K562 (cell line): ENCODE results near the gene THEM5. TPM values are rescaled to one million over a fixed set of nuclear protein-coding genes. Genes with fewer than 3 reads are reported as not detected.

Experiments used
- ATAC-seq: fragments of 200-7000 bp; cut with Tn5 transposase; 3 replicates; pipeline ENCODE4 v1.9.1; 2020; ENCODE audit warnings: moderate library complexity
- BruUV-seq: library from RNA; stranded (reverse); fragments of 400-500 nt; replicated peaks from 2 replicates; lab custom pipeline; 2021; lab: Mats Ljungman, UMichigan
- CTCF ChIA-PET: fragments of 300-600 bp; formaldehyde crosslinking; extraction: SDS; loops from one replicate; lab custom pipeline; 2021; ENCODE audit warnings: low intra/inter-chr PET ratio; lab: Yijun Ruan, JAX
- POLR2A ChIA-PET: fragments of 300-600, 350-650 bp; sonication (Branson Sonifier 250); formaldehyde crosslinking; extraction: SDS; loops from one replicate; lab custom pipeline; 2021; ENCODE audit warnings: antibody characterized with exemption, inconsistent platforms; lab: Yijun Ruan, JAX
- DNase-seq, 4 experiments: peaks; one replicate each; pipeline versions ENCODE4 v3.0.0 to v3.0.0-alpha.2; 2011 to 2018; ENCODE audit warnings: low spot score in 3 of 4, mixed read lengths in 3 of 4; ENCODE audit errors: extremely low read depth in 1 of 4
- FAIRE-seq: peaks from 2 replicates; lab custom pipeline; 2011; peaks lifted over from hg19 to GRCh38; lab: Jason Lieb, UNC
- H2AFZ ChIP-seq: 2 replicates; pipeline ENCODE4 v1.6.0; 2011; ENCODE audit warnings: low read depth, low read length, control low read depth, inconsistent platforms
- H3K27ac ChIP-seq: fragments of 200-600 bp; 3 replicates; pipeline ENCODE4 v1.8.0; 2011; ENCODE audit warnings: low read depth, mild to moderate bottlenecking, control low read depth, inconsistent platforms, low read length, moderate library complexity, mixed read lengths; ENCODE audit errors: extremely low read depth
- H3K27me3 ChIP-seq, 2 experiments: fragments of 300-600 bp in 1 of 2; 2 replicates in 1 of 2; 3 replicates in 1 of 2; pipeline versions ENCODE4 v1.6.0 to v1.8.0; 2011; ENCODE audit warnings: inconsistent platforms in 2 of 2, low read length in 2 of 2, mild to moderate bottlenecking in 1 of 2, mixed read lengths in 1 of 2, moderate library complexity in 1 of 2; ENCODE audit not compliant: control insufficient read depth in 2 of 2, insufficient read depth in 2 of 2
- H3K36me3 ChIP-seq: fragments of 300-600 bp; 3 replicates; pipeline ENCODE4 v1.8.0; 2011; ENCODE audit warnings: mild to moderate bottlenecking, low read length, inconsistent platforms; ENCODE audit not compliant: control insufficient read depth, insufficient read depth
- H3K4me1 ChIP-seq, 2 experiments: fragments of 200-600 bp in 1 of 2; replicated peaks in 1 of 2; 2 replicates in 1 of 2; 3 replicates in 1 of 2; pipeline versions ENCODE4 v1.5.1 to v1.8.0; 2011; ENCODE audit warnings: inconsistent platforms in 2 of 2, low read length in 2 of 2, mild to moderate bottlenecking in 1 of 2, mixed read lengths in 1 of 2, moderate library complexity in 1 of 2; ENCODE audit not compliant: control insufficient read depth in 2 of 2, insufficient read depth in 2 of 2
- H3K4me2 ChIP-seq: 2 replicates; pipeline ENCODE4 v1.6.1; 2011; ENCODE audit warnings: low read length, control low read depth, inconsistent platforms, mixed read lengths; ENCODE audit not compliant: insufficient read depth
- H3K4me3 ChIP-seq: fragments of 200-600 bp; sonication (generic), shearing (Covaris generic); 2 replicates; pipeline ENCODE4 v1.5.1; 2016; ENCODE audit warnings: control low read depth, inconsistent platforms
- H3K79me2 ChIP-seq: fragments of 200-600 bp; 3 replicates; pipeline ENCODE4 v1.8.0; 2011; ENCODE audit warnings: low read length, inconsistent platforms; ENCODE audit not compliant: control insufficient read depth, insufficient read depth
- H3K9ac ChIP-seq, 2 experiments: 2 replicates each; pipeline versions ENCODE4 v1.6.0 to v1.6.1; 2011; ENCODE audit warnings: low read depth in 2 of 2, low read length in 2 of 2, control low read depth in 1 of 2, inconsistent platforms in 1 of 2, mild to moderate bottlenecking in 1 of 2, mixed read lengths in 1 of 2; ENCODE audit not compliant: insufficient read depth in 1 of 2
- H3K9me1 ChIP-seq: one replicate; pipeline ENCODE4 v1.6.0; 2011; ENCODE audit warnings: inconsistent platforms, mild to moderate bottlenecking, low read length, moderate library complexity; ENCODE audit not compliant: control insufficient read depth, insufficient read depth
- H3K9me3 ChIP-seq: replicated peaks from 2 replicates; pipeline ENCODE4 v1.5.1; 2011; ENCODE audit warnings: low read depth, low read length, inconsistent platforms; ENCODE audit not compliant: control insufficient read depth, insufficient read depth
- H4K20me1 ChIP-seq: replicated peaks from 2 replicates; pipeline ENCODE4 v1.6.1; 2011; ENCODE audit warnings: low read length, inconsistent platforms, mixed read lengths; ENCODE audit not compliant: control insufficient read depth, insufficient read depth
- CC2D1A ChIP-seq: fragments of 450-650 bp; IDR thresholded peaks from 2 replicates; pipeline ENCODE4 v1.6.1; 2017; ENCODE audit warnings: mild to moderate bottlenecking
- CCAR2 ChIP-seq: fragments of 200-400 bp; formaldehyde crosslinking; IDR thresholded peaks from 2 replicates; pipeline ENCODE4 v1.6.1; 2017; ENCODE audit warnings: mild to moderate bottlenecking, low read depth, low read length
- CHD2 ChIP-seq: IDR thresholded peaks from 2 replicates; pipeline ENCODE4 v1.6.1; 2011; ENCODE audit warnings: low read depth, low read length
- COPS2 ChIP-seq: fragments of 450-650 bp; conservative IDR thresholded peaks from 2 replicates; pipeline ENCODE4 v1.6.1; 2016; ENCODE audit warnings: mild to moderate bottlenecking, moderate library complexity
- ELF2 ChIP-seq: fragments of 250-450 bp; sonication (Bioruptor Pico); IDR thresholded peaks from 2 replicates; pipeline ENCODE4 v1.5.0; 2021; ENCODE audit warnings: mild to moderate bottlenecking
- GTF2E2 ChIP-seq: fragments of 200-800 bp; sonication (Bioruptor generic); IDR thresholded peaks from 2 replicates; pipeline ENCODE4 v1.6.1; 2016; ENCODE audit warnings: missing genetic modification characterization, missing compliant biosample characterization
- KDM4B ChIP-seq, 2 experiments: fragments of 450-650 bp in 1 of 2; sonication (generic) in 1 of 2; IDR thresholded peaks; 2 replicates each; pipeline ENCODE4 v1.6.1; 2016 to 2017; ENCODE audit warnings: borderline replicate concordance in 2 of 2, antibody characterized with exemption in 1 of 2, low read depth in 1 of 2, mild to moderate bottlenecking in 1 of 2
- MCM3 ChIP-seq: fragments of 450-650 bp; IDR thresholded peaks from 2 replicates; pipeline ENCODE4 v1.6.1; 2016
- MYC ChIP-seq, 2 experiments: fragments of 250-450 bp in 1 of 2; sonication (Bioruptor Pico) in 1 of 2; IDR thresholded peaks; 2 replicates each; pipeline versions ENCODE4 v1.5.1 to v1.6.1; 2012 to 2021; ENCODE audit warnings: low read depth in 2 of 2, borderline replicate concordance in 1 of 2, improper control_type of control experiment in 1 of 2, low read length in 1 of 2, mild to moderate bottlenecking in 1 of 2, moderate library complexity in 1 of 2
- RBFOX2 ChIP-seq: fragments of 200-400 bp; formaldehyde crosslinking; IDR thresholded peaks from 2 replicates; pipeline ENCODE4 v1.6.1; 2017; ENCODE audit warnings: low read depth, mild to moderate bottlenecking, low read length, moderate library complexity
- SRSF3 ChIP-seq: fragments of 200-400 bp; formaldehyde crosslinking; IDR thresholded peaks from 2 replicates; pipeline ENCODE4 v1.6.1; 2016; ENCODE audit warnings: mild to moderate bottlenecking, low read length, moderate library complexity; ENCODE audit not compliant: insufficient read depth
- TGIF2 ChIP-seq: sonication (generic); formaldehyde crosslinking; IDR thresholded peaks from 2 replicates; pipeline ENCODE4 v1.8.1; 2022; ENCODE audit warnings: mild to moderate bottlenecking, missing genetic modification reagents, moderate library complexity
- ZNF354B ChIP-seq: fragments of 250-450 bp; sonication (Bioruptor Pico); IDR thresholded peaks from 2 replicates; pipeline ENCODE4 v1.4.0; 2020
- ZNF696 ChIP-seq: fragments of 250-450 bp; sonication (Bioruptor Pico); conservative IDR thresholded peaks from 2 replicates; pipeline ENCODE4 v1.4.0; 2020; ENCODE audit warnings: mild to moderate bottlenecking, moderate library complexity
- WGBS: fragments of 100-300 bp; shearing (Covaris generic); methylation state at CpG from one replicate; pipeline ENCODE4 v1.1.6; 2016; ENCODE audit warnings: low coverage, mixed read lengths; ENCODE audit not compliant: insufficient coverage; ENCODE audit errors: missing lambda C conversion rate; 5-methylcytosine and 5-hydroxymethylcytosine counted together
- in situ Hi-C: fragments of 300-500 bp; cut with MboI; formaldehyde crosslinking; loops from 4 replicates; pipeline ENCODE4 v1.15.0; 2018; ENCODE audit warnings: inconsistent platforms, mixed read lengths
- intact Hi-C: fragments of 100-400 bp; cut with micrococcal nuclease; formaldehyde crosslinking; loops from 2 replicates; pipeline ENCODE4 v1.14.2; 2022
- polyA plus RNA-seq, 8 experiments: library from polyadenylated mRNA; depleted of rRNA in 4 of 8; stranded (reverse) in 5 of 8; unstranded in 3 of 8; fragments of >200 nt; fragmentation: Nextera tagmentation in 2 of 8; fragmentation: Illumina TruSeq in 1 of 8; extraction: Ambion mirVana in 2 of 8; extraction: Trizol in 1 of 8; gene quantifications; 2 replicates each; pipeline versions ENCODE4 v1.2.1 to v1.2.3, GENCODE V29; 2011 to 2014; ENCODE audit warnings: inconsistent platforms in 1 of 8, missing spikeins in 1 of 8
- total RNA-seq, 7 experiments: library from RNA; depleted of rRNA in 6 of 7; stranded (reverse); fragments of >200 nt in 6 of 7; fragmentation: Illumina TruSeq in 2 of 7; extraction: Trizol in 2 of 7; gene quantifications; 2 replicates each; pipeline versions ENCODE4 v1.2.1 to v1.2.3, GENCODE V29; 2011 to 2021; ENCODE audit warnings: low replicate concordance in 1 of 7
- TF ChIP-seq, protein P1 (sequence below): fragments of 200-800 bp; sonication (Bioruptor generic); IDR thresholded peaks from 2 replicates; pipeline ENCODE4 v1.6.1; 2017; ENCODE audit warnings: missing genetic modification characterization, missing compliant biosample characterization
- TF ChIP-seq, protein P2 (sequence below): fragments of 450-650 bp; formaldehyde crosslinking; IDR thresholded peaks from 2 replicates; pipeline ENCODE4 v1.4.0; 2020; ENCODE audit warnings: mild to moderate bottlenecking, moderate library complexity
- TF ChIP-seq, protein P3 (sequence below): IDR thresholded peaks from 2 replicates; pipeline ENCODE4 v1.6.1; 2012; ENCODE audit warnings: low read depth, low read length, improper control_type of control experiment, borderline replicate concordance
- TF ChIP-seq, protein P4 (sequence below): sonication (generic); formaldehyde crosslinking; IDR thresholded peaks from 2 replicates; pipeline ENCODE4 v1.9.0; 2022; ENCODE audit warnings: mild to moderate bottlenecking, missing genetic modification reagents

THEM5 gene
- total and polyA plus RNA-seq, 9 of the 15 experiments (the other 6 are each of a cell fraction or from before 2014, with no cell fraction given), result not detected

DNA sequence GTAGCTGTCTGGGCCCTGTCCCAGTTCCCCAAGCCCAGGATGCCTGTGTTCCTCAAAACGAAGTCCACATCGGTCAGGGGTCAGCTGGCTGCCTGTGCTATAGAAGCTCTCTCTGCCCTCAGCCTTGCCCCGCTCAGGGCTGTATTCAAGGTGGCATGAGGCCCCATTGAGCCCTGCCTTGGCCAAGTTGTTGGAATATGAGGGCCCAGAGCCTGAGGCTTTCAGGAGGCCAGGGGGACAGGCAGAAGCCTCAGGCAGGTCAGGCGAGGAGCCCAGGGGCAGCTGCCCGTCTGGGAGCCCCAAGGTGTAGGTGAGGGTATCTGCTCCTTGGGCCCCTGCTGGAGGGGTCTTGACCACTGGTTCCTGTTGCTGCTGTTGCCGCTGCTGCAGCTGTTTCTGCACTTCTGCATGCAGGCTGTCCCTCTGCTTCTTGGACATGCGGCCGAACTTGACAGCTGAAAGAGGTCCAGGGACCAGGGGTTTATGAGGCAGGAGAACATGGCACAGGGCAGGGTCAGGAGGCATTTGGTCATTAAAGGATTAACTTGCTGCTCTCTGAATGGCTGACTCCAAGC is 38.5 kb downstream of the THEM5 start:
- FAIRE-seq (no peak), DNase-seq (no peak), ATAC-seq (no peak)
- Histone ChIP-seq H4K20me1 (peaks cover 10% of the 10 kb centered on the region; the same call in 1 of the 2 replicates), H3K27me3 (peaks cover 69 to 80% of the 10 kb centered on the region in 2 experiments), H2AFZ (no peak overlapping the region), H3K4me2 (no peak overlapping the region), H3K4me1 (no peaks in the 10 kb centered on the region), H3K27ac (no peak overlapping the region), H3K36me3 (no peaks in the 10 kb centered on the region), H3K4me3 (no peak overlapping the region), H3K79me2 (no peaks in the 10 kb centered on the region), H3K9ac (no peak overlapping the region), H3K9me1 (no peaks in the 10 kb centered on the region), H3K9me3 (no peaks in the 10 kb centered on the region)
- ChIA-PET POLR2A (interaction anchor here (0.7 to 1.1 kb wide), 2 partner anchors 13 kb away, joined by 3 to 5 read pairs; no protein-coding TSS in a partner anchor), CTCF (no interaction called here)
- WGBS, result 2% methylated on average over 8 of the region's 8 CpGs
- in situ Hi-C loops, result no loop called here
- BruUV-seq, result no TSS peak
- intact Hi-C loops, result no loop called here
- TF ChIP-seq RBFOX2, result no peak
- TF ChIP-seq CCAR2, result no peak
- TF ChIP-seq ZNF696, result no peak
- no peak for TF ChIP-seq CHD2
- TF ChIP-seq MCM3, result no peak
- TF ChIP-seq SRSF3, result no peak
- TF ChIP-seq, protein P1, sequence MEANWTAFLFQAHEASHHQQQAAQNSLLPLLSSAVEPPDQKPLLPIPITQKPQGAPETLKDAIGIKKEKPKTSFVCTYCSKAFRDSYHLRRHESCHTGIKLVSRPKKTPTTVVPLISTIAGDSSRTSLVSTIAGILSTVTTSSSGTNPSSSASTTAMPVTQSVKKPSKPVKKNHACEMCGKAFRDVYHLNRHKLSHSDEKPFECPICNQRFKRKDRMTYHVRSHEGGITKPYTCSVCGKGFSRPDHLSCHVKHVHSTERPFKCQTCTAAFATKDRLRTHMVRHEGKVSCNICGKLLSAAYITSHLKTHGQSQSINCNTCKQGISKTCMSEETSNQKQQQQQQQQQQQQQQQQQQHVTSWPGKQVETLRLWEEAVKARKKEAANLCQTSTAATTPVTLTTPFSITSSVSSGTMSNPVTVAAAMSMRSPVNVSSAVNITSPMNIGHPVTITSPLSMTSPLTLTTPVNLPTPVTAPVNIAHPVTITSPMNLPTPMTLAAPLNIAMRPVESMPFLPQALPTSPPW (CRISPR knock-in tag), result no peak
- TF ChIP-seq ELF2 (CRISPR knock-in tag), result no peak
- TF ChIP-seq COPS2, result no peak
- no peak for TF ChIP-seq TGIF2 (CRISPR knock-in tag)
- TF ChIP-seq, protein P2, sequence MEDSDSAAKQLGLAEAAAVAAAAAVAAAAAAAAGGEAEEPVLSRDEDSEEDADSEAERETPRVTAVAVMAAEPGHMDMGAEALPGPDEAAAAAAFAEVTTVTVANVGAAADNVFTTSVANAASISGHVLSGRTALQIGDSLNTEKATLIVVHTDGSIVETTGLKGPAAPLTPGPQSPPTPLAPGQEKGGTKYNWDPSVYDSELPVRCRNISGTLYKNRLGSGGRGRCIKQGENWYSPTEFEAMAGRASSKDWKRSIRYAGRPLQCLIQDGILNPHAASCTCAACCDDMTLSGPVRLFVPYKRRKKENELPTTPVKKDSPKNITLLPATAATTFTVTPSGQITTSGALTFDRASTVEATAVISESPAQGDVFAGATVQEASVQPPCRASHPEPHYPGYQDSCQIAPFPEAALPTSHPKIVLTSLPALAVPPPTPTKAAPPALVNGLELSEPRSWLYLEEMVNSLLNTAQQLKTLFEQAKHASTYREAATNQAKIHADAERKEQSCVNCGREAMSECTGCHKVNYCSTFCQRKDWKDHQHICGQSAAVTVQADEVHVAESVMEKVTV (CRISPR knock-in tag), result no peak
- TF ChIP-seq ZNF354B (CRISPR knock-in tag), result no peak
- no peak for TF ChIP-seq KDM4B (IDR thresholded peaks at IDR 0.05; ENCODE audit: borderline replicate concordance in 2 of 2, low read depth in 1 of 2)
- TF ChIP-seq MYC (IDR thresholded peaks at IDR 0.05; ENCODE audit: low read depth, low read length), result no peak
- no peak for TF ChIP-seq MYC (CRISPR knock-in tag; IDR thresholded peaks at IDR 0.05; ENCODE audit: borderline replicate concordance, low read depth)
- TF ChIP-seq CC2D1A, result no peak
- TF ChIP-seq, protein P3, sequence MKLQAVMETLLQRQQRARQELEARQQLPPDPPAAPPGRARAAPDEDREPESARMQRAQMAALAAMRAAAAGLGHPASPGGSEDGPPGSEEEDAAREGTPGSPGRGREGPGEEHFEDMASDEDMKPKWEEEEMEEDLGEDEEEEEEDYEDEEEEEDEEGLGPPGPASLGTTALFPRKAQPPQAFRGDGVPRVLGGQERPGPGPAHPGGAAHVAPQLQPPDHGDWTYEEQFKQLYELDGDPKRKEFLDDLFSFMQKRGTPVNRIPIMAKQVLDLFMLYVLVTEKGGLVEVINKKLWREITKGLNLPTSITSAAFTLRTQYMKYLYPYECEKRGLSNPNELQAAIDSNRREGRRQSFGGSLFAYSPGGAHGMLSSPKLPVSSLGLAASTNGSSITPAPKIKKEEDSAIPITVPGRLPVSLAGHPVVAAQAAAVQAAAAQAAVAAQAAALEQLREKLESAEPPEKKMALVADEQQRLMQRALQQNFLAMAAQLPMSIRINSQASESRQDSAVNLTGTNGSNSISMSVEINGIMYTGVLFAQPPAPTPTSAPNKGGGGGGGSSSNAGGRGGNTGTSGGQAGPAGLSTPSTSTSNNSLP, result no peak
- TF ChIP-seq, protein P4, sequence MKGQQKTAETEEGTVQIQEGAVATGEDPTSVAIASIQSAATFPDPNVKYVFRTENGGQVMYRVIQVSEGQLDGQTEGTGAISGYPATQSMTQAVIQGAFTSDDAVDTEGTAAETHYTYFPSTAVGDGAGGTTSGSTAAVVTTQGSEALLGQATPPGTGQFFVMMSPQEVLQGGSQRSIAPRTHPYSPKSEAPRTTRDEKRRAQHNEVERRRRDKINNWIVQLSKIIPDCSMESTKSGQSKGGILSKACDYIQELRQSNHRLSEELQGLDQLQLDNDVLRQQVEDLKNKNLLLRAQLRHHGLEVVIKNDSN, result no peak
- no peak for TF ChIP-seq GTF2E2 (tag)
